Liver (tissue), 3 donors: ENCODE measurements around the gene GAPDH.

Source experiments
- GABPA ChIP-seq, 2 donors: IDR thresholded peaks in 1 of 2; conservative IDR thresholded peaks in 1 of 2; 2 replicates each; pipeline ENCODE4 v1.6.1; 2016; ENCODE audit warnings: antibody characterized with exemption in 2 of 2, mild to moderate bottlenecking in 1 of 2, moderate library complexity in 1 of 2
- HNF4A ChIP-seq, 2 donors: conservative IDR thresholded peaks; 2 replicates each; pipeline ENCODE4 v1.6.1; 2016; ENCODE audit warnings: antibody characterized with exemption in 2 of 2, mild to moderate bottlenecking in 2 of 2
- RAD21 ChIP-seq, 2 donors: IDR thresholded peaks; 2 replicates each; pipeline ENCODE4 v1.6.1; 2016; ENCODE audit warnings: antibody characterized with exemption in 2 of 2, mild to moderate bottlenecking in 2 of 2
- SP1 ChIP-seq: IDR thresholded peaks from 2 replicates; pipeline ENCODE4 v1.6.1; 2018; ENCODE audit warnings: antibody characterized with exemption, mild to moderate bottlenecking
- TAF1 ChIP-seq: conservative IDR thresholded peaks from 2 replicates; pipeline ENCODE4 v1.6.1; 2016; ENCODE audit warnings: antibody characterized with exemption, mild to moderate bottlenecking
- TF ChIP-seq, protein P1 (sequence below): fragments of 150-350 bp; IDR thresholded peaks from 2 replicates; pipeline ENCODE4 v1.5.1; 2017; ENCODE audit warnings: improper control_type of control experiment, low read depth, low read length; ENCODE audit not compliant: missing input control
- TF ChIP-seq, protein P2 (sequence below): IDR thresholded peaks from 2 replicates; pipeline ENCODE4 v1.6.1; 2016; ENCODE audit warnings: antibody characterized with exemption
- TF ChIP-seq, protein P3 (sequence below): IDR thresholded peaks from 2 replicates; pipeline ENCODE4 v1.6.1; 2016; ENCODE audit warnings: antibody characterized with exemption, mild to moderate bottlenecking
- TF ChIP-seq, protein P4 (sequence below): IDR thresholded peaks from 2 replicates; pipeline ENCODE4 v1.6.1; 2016; ENCODE audit warnings: antibody characterized with exemption
- TF ChIP-seq, protein P5 (sequence below): IDR thresholded peaks from 2 replicates; pipeline ENCODE4 v1.6.1; 2016; ENCODE audit warnings: antibody characterized with exemption
- donor health status: healthy.
- donor health status: healthy.

DNA sequence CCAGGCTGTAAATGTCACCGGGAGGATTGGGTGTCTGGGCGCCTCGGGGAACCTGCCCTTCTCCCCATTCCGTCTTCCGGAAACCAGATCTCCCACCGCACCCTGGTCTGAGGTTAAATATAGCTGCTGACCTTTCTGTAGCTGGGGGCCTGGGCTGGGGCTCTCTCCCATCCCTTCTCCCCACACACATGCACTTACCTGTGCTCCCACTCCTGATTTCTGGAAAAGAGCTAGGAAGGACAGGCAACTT, 1.3 kb downstream of the GAPDH start:
- TF ChIP-seq, protein P1, sequence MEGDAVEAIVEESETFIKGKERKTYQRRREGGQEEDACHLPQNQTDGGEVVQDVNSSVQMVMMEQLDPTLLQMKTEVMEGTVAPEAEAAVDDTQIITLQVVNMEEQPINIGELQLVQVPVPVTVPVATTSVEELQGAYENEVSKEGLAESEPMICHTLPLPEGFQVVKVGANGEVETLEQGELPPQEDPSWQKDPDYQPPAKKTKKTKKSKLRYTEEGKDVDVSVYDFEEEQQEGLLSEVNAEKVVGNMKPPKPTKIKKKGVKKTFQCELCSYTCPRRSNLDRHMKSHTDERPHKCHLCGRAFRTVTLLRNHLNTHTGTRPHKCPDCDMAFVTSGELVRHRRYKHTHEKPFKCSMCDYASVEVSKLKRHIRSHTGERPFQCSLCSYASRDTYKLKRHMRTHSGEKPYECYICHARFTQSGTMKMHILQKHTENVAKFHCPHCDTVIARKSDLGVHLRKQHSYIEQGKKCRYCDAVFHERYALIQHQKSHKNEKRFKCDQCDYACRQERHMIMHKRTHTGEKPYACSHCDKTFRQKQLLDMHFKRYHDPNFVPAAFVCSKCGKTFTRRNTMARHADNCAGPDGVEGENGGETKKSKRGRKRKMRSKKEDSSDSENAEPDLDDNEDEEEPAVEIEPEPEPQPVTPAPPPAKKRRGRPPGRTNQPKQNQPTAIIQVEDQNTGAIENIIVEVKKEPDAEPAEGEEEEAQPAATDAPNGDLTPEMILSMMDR: no peak
- TF ChIP-seq, protein P2, sequence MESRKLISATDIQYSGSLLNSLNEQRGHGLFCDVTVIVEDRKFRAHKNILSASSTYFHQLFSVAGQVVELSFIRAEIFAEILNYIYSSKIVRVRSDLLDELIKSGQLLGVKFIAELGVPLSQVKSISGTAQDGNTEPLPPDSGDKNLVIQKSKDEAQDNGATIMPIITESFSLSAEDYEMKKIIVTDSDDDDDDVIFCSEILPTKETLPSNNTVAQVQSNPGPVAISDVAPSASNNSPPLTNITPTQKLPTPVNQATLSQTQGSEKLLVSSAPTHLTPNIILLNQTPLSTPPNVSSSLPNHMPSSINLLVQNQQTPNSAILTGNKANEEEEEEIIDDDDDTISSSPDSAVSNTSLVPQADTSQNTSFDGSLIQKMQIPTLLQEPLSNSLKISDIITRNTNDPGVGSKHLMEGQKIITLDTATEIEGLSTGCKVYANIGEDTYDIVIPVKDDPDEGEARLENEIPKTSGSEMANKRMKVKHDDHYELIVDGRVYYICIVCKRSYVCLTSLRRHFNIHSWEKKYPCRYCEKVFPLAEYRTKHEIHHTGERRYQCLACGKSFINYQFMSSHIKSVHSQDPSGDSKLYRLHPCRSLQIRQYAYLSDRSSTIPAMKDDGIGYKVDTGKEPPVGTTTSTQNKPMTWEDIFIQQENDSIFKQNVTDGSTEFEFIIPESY: no peak
- TF ChIP-seq GABPA (IDR thresholded peaks at IDR 0.05 in 1 of 2, conservative IDR thresholded peaks at IDR 0.05 in 1 of 2) (no peak), HNF4A (conservative IDR thresholded peaks at IDR 0.05) (no peak), RAD21 (IDR thresholded peaks at IDR 0.05) (no peak), TAF1 (no peak), SP1 (no peak)
- TF ChIP-seq, protein P3, sequence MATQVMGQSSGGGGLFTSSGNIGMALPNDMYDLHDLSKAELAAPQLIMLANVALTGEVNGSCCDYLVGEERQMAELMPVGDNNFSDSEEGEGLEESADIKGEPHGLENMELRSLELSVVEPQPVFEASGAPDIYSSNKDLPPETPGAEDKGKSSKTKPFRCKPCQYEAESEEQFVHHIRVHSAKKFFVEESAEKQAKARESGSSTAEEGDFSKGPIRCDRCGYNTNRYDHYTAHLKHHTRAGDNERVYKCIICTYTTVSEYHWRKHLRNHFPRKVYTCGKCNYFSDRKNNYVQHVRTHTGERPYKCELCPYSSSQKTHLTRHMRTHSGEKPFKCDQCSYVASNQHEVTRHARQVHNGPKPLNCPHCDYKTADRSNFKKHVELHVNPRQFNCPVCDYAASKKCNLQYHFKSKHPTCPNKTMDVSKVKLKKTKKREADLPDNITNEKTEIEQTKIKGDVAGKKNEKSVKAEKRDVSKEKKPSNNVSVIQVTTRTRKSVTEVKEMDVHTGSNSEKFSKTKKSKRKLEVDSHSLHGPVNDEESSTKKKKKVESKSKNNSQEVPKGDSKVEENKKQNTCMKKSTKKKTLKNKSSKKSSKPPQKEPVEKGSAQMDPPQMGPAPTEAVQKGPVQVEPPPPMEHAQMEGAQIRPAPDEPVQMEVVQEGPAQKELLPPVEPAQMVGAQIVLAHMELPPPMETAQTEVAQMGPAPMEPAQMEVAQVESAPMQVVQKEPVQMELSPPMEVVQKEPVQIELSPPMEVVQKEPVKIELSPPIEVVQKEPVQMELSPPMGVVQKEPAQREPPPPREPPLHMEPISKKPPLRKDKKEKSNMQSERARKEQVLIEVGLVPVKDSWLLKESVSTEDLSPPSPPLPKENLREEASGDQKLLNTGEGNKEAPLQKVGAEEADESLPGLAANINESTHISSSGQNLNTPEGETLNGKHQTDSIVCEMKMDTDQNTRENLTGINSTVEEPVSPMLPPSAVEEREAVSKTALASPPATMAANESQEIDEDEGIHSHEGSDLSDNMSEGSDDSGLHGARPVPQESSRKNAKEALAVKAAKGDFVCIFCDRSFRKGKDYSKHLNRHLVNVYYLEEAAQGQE: no peak
- TF ChIP-seq, protein P4, sequence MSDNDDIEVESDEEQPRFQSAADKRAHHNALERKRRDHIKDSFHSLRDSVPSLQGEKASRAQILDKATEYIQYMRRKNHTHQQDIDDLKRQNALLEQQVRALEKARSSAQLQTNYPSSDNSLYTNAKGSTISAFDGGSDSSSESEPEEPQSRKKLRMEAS: no peak
- TF ChIP-seq, protein P5, sequence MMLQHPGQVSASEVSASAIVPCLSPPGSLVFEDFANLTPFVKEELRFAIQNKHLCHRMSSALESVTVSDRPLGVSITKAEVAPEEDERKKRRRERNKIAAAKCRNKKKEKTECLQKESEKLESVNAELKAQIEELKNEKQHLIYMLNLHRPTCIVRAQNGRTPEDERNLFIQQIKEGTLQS: no peak
